Measurements from ENCODE around the gene SCNM1. TPM values are rescaled to one million over a fixed set of nuclear protein-coding genes. Genes with fewer than 3 reads are reported as not detected.

Gene SCNM1
- total RNA-seq, 1 donor from 2014 or later = 44.9 TPM

- DNase-seq (ENCODE audit: low read depth) = no peak
- peak overlapping the region; percentile 67 for H3K4me3 ChIP-seq (ENCODE audit: low read depth, low read length)
- TF ChIP-seq CTCF (conservative IDR thresholded peaks at IDR 0.05; ENCODE audit: low read depth, low read length) = no peak
Measured at GRCh38 chr1:151147132-151147503, 18.8 kb upstream of the SCNM1 start.

- no peak for TF ChIP-seq CTCF (conservative IDR thresholded peaks at IDR 0.05; ENCODE audit: low read depth, low read length)
- H3K4me3 ChIP-seq (ENCODE audit: low read depth, low read length) = no peak overlapping the region
- DNase-seq (ENCODE audit: low read depth) = no peak
Measured at GRCh38 chr1:151147665-151148064, 18.3 kb upstream of the SCNM1 start.

GRCh38 chr1:151156515-151156819 lies 9.5 kb upstream of the SCNM1 start, which contains the start of gene TNFAIP8L2:
TNFAIP8L2 (plus strand) TSS chr1:151156649; CDS start chr1:151158698, 2,049 bp downstream.
- TF ChIP-seq CTCF (conservative IDR thresholded peaks at IDR 0.05; ENCODE audit: low read depth, low read length) = no peak
- no peak within 1 kb of the TSS for H3K4me3 ChIP-seq (ENCODE audit: low read depth, low read length)
- no peak for DNase-seq (ENCODE audit: low read depth)

DNA sequence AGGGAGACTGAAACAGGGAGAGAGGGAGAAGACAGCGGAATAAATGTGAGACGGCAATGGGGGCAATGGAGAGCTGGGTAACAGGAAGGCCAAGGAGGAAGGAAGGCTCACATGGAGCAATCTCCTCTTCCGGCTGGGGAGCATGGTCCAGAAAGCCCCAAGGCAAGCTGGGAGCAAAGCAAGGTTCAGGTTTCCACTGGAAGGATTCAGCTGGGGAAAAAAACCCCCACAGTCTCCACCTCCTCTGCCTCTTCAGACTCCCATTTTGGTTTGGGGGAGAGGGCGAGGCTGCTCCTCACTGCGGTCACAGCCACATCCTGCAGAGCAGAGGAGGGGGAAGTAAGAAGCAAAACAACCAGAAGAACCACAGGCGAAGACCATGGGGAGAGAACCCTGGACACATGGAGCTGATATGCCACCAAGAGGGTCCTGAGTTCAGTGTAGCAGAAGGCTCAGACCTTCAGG lies 8.8 kb upstream of the SCNM1 start:
- DNase-seq (ENCODE audit: low read depth) = no peak
- TF ChIP-seq CTCF (conservative IDR thresholded peaks at IDR 0.05; ENCODE audit: low read depth, low read length) = no peak

DNA sequence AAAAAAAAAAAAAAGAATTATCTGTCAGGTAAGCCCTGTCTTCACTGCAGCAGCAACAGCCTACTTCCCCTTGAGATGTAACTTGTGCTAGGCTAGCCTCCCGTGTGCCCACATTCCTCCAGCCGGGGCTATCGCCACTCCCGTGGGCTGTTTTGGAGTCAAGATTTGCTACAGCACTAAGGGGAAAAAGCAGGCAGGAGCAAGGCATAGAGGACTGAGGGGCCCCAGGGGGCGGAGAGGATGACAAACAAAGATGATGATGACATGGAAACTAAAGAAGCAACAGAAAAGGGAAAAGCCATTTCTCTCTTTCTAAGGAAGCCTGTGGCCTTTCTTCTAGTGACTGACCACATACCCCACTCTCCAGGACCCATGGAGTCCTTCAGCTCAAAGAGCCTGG lies 7.6 kb upstream of the SCNM1 start:
- TF ChIP-seq CTCF (conservative IDR thresholded peaks at IDR 0.05; ENCODE audit: low read depth, low read length) = no peak
- no peak for DNase-seq (ENCODE audit: low read depth)
- no peak overlapping the region for H3K4me3 ChIP-seq (ENCODE audit: low read depth, low read length)

More for the DNA sequence above, 8.8 kb upstream of the SCNM1 start:
- no peak overlapping the region for H3K4me3 ChIP-seq (ENCODE audit: low read depth, low read length)

DNA sequence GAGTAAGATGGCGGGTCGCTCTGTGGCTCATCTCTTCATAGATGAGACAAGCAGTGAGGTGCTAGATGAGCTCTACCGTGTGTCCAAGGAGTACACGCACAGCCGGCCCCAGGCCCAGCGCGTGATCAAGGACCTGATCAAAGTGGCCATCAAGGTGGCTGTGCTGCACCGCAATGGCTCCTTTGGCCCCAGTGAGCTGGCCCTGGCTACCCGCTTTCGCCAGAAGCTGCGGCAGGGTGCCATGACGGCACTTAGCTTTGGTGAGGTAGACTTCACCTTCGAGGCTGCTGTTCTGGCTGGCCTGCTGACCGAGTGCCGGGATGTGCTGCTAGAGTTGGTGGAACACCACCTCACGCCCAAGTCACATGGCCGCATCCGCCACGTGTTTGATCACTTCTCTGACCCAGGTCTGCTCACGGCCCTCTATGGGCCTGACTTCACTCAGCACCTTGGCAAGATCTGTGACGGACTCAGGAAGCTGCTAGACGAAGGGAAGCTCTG lies 7.1 kb upstream of the SCNM1 start:
- no peak overlapping the region for H3K4me3 ChIP-seq (ENCODE audit: low read depth, low read length)
- DNase-seq (ENCODE audit: low read depth) = no peak
- TF ChIP-seq CTCF (conservative IDR thresholded peaks at IDR 0.05; ENCODE audit: low read depth, low read length) = no peak

- DNase-seq (ENCODE audit: low read depth) = no peak
- TF ChIP-seq CTCF (conservative IDR thresholded peaks at IDR 0.05; ENCODE audit: low read depth, low read length) = no peak
- no peak overlapping the region for H3K4me3 ChIP-seq (ENCODE audit: low read depth, low read length)
Measured at GRCh38 chr1:151159373-151159772, 6.6 kb upstream of the SCNM1 start.
